ENCODE data around the gene HIRA.

DNA sequence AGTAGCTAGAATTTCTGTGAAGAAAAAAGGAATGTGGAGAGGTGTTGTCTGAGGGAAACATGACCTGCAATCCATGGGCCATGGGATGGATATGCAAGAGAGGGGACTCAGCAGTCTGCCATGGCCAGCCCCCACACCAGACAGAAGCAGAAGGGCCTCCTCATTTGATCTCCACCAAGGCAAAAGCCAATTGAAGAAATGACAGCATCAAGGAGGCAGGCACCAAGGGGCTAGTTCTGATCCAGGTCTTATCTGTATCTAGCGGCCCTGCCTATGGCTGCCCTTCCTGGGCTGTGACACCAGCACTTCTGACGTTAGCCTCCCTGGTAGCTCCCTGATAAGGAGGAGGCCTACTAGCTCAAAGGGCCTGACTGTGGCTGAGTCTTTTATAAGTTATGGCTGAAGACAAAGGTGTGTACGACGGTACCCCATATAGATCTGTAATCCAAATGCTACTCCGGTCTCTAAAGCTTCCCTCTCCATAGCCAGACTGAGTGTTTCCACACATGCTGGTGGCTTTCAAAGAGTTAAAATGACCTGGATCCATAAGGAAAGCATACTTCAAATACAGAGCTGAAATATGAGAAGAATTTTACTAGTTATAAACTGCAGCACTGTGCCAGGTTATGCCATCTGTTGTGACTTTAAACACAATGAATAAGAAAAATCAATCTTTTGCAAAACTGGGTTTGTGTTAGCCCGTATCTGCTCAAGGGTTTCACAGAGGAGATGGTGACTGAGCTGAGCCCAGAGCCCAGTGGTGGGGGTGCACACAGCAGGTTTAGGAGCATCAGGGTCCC is 34.4 kb downstream of the HIRA start:
- TF ChIP-seq, protein P1, sequence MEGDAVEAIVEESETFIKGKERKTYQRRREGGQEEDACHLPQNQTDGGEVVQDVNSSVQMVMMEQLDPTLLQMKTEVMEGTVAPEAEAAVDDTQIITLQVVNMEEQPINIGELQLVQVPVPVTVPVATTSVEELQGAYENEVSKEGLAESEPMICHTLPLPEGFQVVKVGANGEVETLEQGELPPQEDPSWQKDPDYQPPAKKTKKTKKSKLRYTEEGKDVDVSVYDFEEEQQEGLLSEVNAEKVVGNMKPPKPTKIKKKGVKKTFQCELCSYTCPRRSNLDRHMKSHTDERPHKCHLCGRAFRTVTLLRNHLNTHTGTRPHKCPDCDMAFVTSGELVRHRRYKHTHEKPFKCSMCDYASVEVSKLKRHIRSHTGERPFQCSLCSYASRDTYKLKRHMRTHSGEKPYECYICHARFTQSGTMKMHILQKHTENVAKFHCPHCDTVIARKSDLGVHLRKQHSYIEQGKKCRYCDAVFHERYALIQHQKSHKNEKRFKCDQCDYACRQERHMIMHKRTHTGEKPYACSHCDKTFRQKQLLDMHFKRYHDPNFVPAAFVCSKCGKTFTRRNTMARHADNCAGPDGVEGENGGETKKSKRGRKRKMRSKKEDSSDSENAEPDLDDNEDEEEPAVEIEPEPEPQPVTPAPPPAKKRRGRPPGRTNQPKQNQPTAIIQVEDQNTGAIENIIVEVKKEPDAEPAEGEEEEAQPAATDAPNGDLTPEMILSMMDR (IDR thresholded peaks at IDR 0.05; ENCODE audit: insufficient read depth, low read length, poor library complexity, severe bottlenecking): no peak
- TF ChIP-seq EZH2phosphoT487 (conservative IDR thresholded peaks at IDR 0.05; ENCODE audit: low read length): no peak
